GM18499 (cell line): ENCODE results near the gene TMEM116.
"Not testable (repeated sequence)": the region's sequence is repeated elsewhere in the genome, so short reads cannot be mapped to it uniquely, and the experiment has no call there.

Experiments
- ATAC-seq: cut with Tn5 transposase; IDR thresholded peaks from one replicate; pipeline ENCODE4 v1.9.1; 2021; ENCODE audit warnings: moderate number of reproducible peaks; ENCODE audit not compliant: insufficient read depth, unreplicated experiment

TMEM116 gene

GRCh38 chr12:112012775-112013600 lies at the start of gene TMEM116, which contains the start of gene ERP29:
Gene TMEM116, minus strand, starts transcription at chr12:112013165. Its CDS starts 7,895 bp downstream, at chr12:112005270.
Gene ERP29, plus strand, starts transcription at chr12:112013426. Its CDS starts 40 bp downstream, at chr12:112013466.
- ATAC-seq, result peak; percentile 48

GRCh38 chr12:112061137-112061536 lies 48.2 kb upstream of the TMEM116 start:
- no peak for ATAC-seq

DNA sequence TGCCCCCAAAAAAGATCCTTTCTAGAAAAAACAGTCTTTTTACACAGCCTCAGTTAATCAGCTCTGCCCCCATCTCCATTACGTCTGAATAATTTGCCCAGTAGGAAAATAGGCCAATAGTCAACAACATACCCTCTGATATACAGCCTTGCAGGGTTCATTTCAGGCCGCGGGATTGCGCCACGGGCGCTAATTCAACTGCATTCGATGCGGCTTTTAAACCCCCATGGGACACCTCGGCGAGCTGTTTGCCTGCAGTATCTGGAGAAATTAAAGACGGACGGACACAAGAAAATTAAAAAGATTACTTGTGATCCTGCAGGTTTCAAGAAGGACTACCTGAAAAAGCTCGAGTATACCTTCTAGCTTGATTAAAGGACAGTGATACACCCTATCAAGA lies 36.4 kb upstream of the TMEM116 start:
- no peak for ATAC-seq

GRCh38 chr12:112046003-112046402 lies 33.0 kb upstream of the TMEM116 start:
- ATAC-seq, result no peak

DNA sequence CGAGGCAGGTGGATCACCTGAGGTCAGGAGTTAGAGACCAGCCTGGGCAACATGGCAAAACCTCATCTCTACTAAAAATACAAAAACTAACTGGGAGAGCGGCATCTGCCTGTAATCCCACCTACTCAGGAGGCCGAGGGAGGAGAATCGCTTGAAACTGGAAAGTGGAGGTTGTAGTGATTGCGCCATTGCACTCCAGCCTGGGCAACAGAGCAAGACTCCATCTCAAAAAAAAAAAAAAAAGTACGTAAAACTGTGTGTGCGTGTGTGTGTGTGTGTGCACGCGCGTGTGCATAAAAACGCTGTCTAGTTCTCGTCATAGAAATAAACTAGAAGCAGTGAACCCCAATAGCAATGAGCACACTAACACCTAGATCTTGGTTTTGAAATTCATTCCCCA lies 23.6 kb upstream of the TMEM116 start:
- ATAC-seq, result not testable (repeated sequence)

- ATAC-seq, result no peak
Measured at GRCh38 chr12:112035219-112035785, 22.3 kb upstream of the TMEM116 start.

- ATAC-seq, result no peak
Measured at GRCh38 chr12:112032292-112032691, 19.3 kb upstream of the TMEM116 start.

- ATAC-seq, result no peak
Measured at GRCh38 chr12:112031472-112031871, 18.5 kb upstream of the TMEM116 start.

- no peak for ATAC-seq
Measured at GRCh38 chr12:112029301-112029700, 16.3 kb upstream of the TMEM116 start.

GRCh38 chr12:112025808-112026375 lies 12.9 kb upstream of the TMEM116 start:
- ATAC-seq, result no peak

- ATAC-seq, result no peak
Measured at GRCh38 chr12:112023759-112024396, 10.9 kb upstream of the TMEM116 start.

- no peak for ATAC-seq
Measured at GRCh38 chr12:112022241-112023016, 9.5 kb upstream of the TMEM116 start.

DNA sequence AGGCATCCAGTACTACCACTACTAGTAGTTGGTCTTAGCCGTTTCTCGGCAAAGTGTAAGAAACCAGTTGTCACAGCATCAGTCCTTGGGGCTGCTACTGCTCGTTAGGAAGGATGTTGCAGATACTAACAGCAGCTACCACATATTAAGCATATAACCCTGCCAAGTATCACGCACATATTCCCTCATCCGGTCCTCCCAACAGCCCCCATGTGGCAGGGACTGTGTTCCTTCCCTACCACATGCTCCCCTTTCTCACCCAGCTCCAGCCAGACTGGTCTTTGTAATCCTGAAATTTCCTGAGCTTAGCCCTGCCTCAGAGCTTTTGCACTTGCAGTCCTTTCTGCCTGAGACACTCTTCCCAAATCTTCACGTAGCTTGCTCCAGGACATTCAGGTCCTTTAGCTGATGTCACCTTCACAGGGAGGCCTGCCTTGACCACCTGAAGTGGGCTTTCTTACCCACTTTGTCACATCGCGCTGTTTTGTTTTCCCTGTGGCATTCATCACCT lies 8.0 kb upstream of the TMEM116 start:
- ATAC-seq, result no peak

- ATAC-seq, result no peak
Measured at GRCh38 chr12:112018571-112019237, 5.7 kb upstream of the TMEM116 start.

DNA sequence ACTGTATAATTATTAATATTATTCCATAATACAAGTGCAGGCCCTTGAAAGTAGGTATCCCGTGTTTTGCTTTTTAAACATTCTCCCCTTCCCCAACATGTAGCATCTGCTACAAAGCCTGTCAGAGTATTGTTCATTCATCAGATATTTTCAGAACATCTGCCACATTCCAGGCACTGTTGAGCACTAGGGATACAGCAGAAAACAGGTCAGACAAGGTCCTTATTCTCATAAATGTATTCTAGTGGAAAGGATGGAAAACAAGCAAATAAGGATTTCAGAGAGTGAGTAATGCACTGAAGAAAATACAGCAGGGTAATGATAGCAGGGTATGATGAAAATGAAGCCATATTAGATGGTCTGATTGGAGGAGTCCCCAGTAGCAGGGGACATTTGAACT lies 4.1 kb upstream of the TMEM116 start:
- no peak for ATAC-seq

DNA sequence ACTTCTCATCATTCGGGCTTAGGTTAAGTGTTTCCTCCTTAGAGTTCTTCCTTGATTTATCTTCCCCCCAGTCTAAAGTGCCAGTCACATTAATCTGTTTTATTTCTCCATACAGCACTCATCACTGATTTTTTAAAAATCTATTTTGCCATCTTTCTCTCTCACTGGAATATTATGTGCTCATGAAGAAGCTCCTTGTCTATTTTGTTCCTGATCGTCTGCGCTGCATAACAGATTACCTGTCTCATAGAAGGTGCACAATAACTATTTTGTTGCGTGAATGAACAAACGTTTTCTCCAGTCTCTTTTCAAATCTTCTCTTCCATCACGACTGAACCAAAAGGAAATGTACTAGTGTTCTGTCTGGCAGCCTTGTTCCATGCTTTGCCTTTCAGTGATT lies 3.0 kb upstream of the TMEM116 start:
- no peak for ATAC-seq

DNA sequence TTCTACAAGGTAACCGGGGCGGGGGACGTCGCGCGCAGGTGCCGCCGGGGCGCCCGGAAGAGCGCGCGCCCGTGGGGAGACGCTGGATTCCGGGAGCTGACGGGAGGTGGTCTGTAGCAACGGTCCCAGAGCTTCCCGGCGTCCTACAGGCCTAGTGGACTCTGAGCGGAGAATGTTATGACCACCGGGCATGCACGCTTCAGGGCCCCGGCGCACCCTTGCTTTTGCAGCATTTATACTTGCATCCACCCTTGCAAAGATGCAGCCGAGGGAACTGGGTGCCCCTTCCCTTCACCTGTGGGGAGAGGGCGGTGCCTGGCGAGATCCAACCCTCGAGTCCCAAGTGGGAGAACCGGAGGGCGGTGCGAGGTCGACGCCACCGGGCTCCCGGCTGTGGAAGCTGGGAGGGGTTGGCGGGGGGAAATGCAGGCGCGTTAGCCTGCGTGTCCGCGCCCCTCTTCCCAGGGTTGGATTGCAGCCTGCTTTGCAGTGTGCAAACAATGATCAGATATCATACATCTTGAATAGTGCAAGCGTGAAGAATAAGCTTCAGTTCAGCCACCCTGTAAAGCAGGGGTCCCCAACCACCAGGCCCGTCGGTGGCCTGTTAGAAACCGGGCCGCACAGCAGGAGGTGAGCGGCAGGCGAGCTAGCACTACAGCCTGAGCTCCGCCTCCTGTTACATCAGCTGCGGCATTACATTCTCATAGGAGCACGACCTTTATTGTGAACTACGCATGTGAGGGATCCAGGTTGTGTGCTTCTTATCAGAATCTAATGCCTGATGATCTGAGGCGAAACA lies 837 bp upstream of the TMEM116 start:
- ATAC-seq, result no peak

DNA sequence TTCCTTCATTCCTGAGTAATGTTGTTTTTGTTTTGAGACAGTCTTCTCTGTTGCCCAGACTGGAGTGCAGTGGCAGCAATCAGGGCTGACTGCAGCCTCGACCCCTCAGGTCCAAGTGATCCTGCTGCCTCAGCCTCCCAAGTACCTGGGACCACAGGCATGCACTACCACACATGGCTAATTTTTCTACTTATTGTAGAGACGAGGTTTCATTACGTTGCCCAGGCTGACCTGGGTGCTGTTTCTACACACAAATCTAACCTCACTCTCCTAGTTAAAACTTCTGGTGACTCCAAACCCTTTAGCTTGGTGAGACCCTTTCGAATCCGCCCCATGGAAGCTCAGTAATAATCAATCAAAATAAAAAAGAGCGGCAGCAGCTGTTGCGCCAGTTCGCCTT lies 1.3 kb downstream of the TMEM116 start:
- ATAC-seq, result no peak
